GM21723 (cell line): Measurements from ENCODE around the gene PCOLCE2.
"Not testable (repeated sequence)": the region's sequence is repeated elsewhere in the genome, so short reads cannot be mapped to it uniquely, and the experiment has no call there.

ENCODE experiments used
- ATAC-seq: cut with Tn5 transposase; IDR thresholded peaks from one replicate; pipeline ENCODE4 v1.9.1; 2021; ENCODE audit warnings: mild to moderate bottlenecking, moderate library complexity; ENCODE audit not compliant: unreplicated experiment

Gene PCOLCE2

DNA sequence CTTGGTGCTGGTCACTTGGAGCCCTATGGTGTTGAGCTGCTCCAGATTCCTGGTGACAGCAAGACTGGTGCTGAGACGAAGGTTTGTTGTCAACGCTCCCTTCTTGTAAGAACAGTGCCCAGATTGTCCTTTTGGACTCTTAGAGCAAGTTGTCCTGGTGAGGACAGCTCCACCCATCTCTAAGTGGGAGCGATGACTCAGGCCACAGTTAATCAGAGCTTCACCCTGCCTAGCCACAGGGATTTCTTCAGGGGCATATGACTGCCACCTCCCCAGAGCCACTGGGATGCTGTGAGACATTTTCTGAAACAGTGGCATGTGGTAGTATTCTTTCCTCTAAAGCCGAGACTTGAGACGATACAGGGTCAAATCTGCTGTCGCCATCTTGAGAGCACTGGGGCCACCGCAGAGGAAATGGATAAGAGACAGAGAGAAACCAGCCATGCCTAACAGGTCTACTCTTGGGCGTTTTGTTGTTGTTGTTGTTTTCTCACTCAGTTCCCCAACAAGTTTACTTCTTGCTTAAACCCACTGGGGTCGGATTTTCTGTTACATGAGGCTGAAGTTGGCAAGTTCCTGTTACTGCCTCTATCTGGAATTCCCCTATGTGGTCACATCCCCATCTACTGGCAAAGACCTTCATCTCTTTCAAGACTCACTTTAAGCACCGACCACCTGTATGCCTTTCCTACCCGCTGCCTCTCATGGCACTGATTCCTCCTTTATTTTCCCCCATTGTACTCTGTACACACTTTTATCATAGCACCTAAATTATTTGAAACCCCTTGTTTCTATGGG, 16.0 kb upstream of the PCOLCE2 start:
- no peak for ATAC-seq

- ATAC-seq: no peak
These were observed 13.5 kb upstream of the PCOLCE2 start for GRCh38 chr3:142902356-142902755.

GRCh38 chr3:142898346-142899213, 9.7 kb upstream of the PCOLCE2 start:
- no peak for ATAC-seq

DNA sequence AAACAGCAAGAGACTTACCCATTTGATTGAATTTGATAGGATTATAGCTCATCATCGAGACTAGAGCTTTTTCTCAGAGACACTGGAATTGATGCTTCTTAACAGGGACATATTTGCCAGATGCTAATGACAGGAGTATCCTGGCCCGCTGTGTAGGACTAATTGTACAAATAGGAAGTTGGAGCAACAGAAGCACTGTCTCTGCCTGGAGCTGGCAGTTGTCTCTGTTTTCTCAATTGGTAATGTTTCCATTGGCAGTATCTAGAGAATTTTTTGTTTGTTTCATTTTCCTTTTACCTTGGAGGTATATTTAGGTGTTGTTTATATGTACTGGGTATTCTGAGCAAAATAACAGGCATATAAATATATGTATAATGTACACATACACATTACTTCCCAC, 8.9 kb upstream of the PCOLCE2 start:
- ATAC-seq: no peak

DNA sequence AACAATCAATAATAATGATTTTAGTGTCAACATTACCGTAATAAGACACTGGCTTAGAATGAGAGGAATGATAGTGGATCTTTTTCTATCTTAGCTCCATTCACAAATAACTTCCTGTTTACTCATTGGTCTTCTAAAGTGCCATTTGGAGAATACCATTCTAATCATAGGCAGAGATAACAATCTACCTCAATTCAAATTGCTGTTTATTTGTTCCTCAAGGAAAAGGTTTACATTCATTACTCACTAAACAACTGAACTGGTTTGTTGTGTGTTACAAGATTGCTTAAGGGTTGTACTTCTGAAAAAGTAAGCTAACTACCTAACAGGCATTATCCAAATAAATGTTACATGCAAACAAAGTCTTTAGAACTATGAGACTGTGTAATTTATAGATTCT, 8.1 kb upstream of the PCOLCE2 start:
- no peak for ATAC-seq

DNA sequence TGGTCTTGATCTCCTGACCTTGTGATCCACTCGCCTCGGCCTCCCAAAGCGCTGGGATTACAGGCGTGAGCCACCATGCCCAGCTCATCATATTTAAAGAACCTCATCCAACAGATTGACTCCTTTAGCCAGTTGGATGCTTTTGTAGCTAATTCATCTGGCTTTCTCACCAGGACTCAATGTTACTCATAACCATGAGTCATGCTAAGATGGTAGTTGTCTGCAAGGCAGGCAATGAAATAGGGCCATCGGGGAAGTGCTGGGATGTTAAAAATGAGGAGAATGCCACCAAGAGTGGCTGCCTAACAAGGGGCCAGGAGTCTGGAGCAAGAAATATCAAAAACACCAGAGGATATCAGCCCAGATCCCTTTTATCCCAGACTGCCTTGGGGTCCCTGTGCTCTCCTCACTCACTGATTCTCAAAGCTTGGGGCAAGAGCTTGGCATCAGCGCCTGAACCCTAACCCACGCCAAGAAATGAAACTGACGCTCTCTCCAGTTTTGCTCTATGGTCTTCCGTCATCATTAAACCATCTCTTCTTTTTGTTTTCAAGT, 7.4 kb upstream of the PCOLCE2 start:
- no peak for ATAC-seq

- ATAC-seq: no peak
These were observed 5.6 kb upstream of the PCOLCE2 start for GRCh38 chr3:142894493-142894892.

GRCh38 chr3:142892714-142893113, 3.8 kb upstream of the PCOLCE2 start:
- ATAC-seq: no peak

DNA sequence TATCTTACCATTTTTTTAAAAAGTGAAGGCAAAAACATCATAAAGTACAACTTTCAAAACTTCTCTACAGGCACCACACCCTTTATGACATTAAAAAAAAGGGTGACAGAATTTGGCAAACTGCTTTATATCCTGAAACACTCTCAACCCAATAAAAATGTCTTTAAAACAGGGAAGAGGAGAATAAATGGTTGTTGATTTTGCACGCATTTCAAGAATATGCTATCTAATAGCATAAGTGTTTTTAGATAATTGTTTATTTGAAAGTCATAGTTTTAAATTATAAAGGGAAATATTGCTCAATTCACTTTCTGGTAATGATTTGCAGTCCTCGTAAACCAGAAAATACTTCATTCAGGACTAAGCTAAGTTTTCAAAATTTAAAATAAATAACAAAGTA, 1.7 kb upstream of the PCOLCE2 start:
- no peak for ATAC-seq

DNA sequence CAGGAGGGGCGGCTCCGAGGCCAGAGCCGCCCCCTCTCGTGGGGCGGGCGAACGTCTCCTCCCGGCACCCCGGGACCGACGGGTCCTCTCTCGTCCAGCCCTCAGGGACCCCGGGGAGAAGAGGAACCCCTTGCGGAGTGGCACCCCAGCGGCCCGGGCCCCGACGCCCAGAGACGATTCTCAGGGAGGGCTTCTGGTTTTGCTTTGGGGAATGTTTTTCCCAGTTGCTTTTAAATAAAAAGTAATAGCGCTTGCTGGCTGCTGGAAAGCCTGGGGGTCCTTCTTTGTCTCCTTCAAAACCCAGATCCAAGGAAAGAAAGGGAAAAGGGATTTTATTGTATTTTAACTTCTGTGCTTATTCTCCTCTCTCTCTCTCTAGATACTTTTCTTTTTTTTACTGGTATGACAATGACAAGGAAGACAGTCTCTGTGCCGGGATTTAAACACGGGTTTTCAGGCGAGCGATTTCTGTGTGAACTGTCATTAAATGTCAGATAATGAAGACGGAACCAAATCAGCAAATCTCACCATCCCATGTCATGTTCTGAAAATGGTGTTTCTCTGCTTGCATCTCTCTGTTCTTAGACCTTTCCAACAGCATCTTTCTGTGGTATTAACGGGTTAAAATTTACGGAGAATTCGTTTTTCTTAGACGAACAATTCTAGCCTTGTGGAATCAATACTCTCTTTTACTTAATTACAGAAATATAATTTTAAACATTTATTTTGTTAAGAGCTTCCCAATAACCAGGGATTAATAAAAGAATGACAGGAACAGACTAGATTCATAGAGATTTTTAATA, 530 bp upstream of the PCOLCE2 start:
- no peak for ATAC-seq

GRCh38 chr3:142888099-142888480, 793 bp downstream of the PCOLCE2 start:
- ATAC-seq: no peak

- no peak for ATAC-seq
These were observed 1.9 kb downstream of the PCOLCE2 start for GRCh38 chr3:142886940-142887339.

GRCh38 chr3:142886021-142886420, 2.9 kb downstream of the PCOLCE2 start:
- ATAC-seq: no peak

DNA sequence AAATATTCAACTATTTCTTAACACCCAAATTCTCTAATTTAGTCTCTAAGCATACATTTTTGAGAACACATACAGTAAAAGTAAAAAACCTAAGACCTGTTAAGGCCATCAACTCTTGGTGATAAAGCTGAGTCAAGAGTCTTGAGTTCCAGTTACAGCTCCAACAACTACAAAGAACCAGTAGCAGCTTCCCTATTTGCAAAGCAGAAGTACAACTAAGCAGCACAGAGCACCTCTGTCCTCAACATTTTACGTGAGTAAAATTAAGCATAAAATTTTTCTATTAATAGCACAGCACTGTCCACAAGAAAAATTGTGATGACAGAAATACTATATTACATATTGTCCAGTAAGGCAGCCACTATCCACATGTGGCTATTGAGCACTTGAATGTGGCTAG, 4.4 kb downstream of the PCOLCE2 start:
- ATAC-seq: no peak

- not testable (repeated sequence) for ATAC-seq
These were observed 5.3 kb downstream of the PCOLCE2 start for GRCh38 chr3:142883534-142883933.

- no peak for ATAC-seq
These were observed 7.2 kb downstream of the PCOLCE2 start for GRCh38 chr3:142881445-142882224.

DNA sequence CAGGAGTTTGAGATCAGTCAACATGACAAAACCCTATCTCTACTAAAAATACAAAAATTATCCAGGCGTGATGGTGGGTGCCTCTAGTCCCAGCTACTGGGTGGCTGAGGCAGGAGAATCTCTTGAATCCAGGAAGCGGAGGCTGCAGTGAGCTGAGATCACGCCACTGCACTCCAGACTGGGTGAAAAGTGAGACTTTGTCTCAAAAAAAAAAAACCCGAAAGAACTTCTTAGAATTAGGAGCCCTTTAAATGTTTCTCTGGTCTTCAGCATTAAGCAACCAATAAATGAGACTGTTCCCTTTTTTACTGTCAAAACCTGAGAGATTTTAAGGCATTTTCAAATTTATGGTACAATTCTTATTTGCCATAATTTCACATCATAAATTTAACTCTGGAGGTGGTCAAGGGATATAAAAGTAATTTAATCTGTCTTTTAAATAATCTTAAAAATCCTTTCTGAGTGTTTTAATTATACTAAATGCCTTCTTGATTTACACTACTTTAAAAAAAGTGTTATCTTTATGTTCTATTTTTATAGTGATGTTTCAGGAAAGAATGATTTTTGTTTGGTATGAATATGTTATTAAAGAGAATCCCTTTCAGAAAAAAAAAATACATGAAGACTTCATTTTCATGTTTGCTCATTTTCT, 10.1 kb downstream of the PCOLCE2 start:
- ATAC-seq: no peak

- no peak for ATAC-seq
These were observed 12.5 kb downstream of the PCOLCE2 start for GRCh38 chr3:142876417-142876816.

- ATAC-seq: no peak
These were observed 13.2 kb downstream of the PCOLCE2 start for GRCh38 chr3:142875583-142876207.
